Activated CD8-positive, alpha-beta memory T cell treated with anti-CD3 and anti-CD28 coated beads, Interleukin-2, amount 10 ng/mL, durations not matched to agents 7 days and 5 days (primary cell): Measurements from ENCODE around the gene KBTBD8. TPM values are rescaled to one million over a fixed set of nuclear protein-coding genes. Genes with fewer than 3 reads are reported as not detected.

Experiments
- ATAC-seq: fragments of 150-1000 bp; cut with Tn5 transposase; one replicate; pipeline ENCODE4 v1.10.0; 2021; ENCODE audit warnings: moderate library complexity
- CTCF ChIA-PET: fragments of 350-600 bp; sonication (Branson Sonifier 250); formaldehyde crosslinking; loops from one replicate; lab custom pipeline; 2021; ENCODE audit warnings: antibody characterized with exemption; lab: Charles Lee
- DNase-seq: peaks from one replicate; pipeline ENCODE4 v3.0.0-alpha.2; 2020
- H3K27ac Mint-ChIP-seq: one replicate; pipeline ENCODE4 v1.8.0; 2021; ENCODE audit warnings: mild to moderate bottlenecking, mixed read lengths
- H3K27me3 Mint-ChIP-seq: one replicate; pipeline ENCODE4 v1.8.0; 2021; ENCODE audit warnings: mixed read lengths
- H3K36me3 Mint-ChIP-seq: one replicate; pipeline ENCODE4 v1.8.0; 2021; ENCODE audit warnings: mild to moderate bottlenecking, mixed read lengths
- H3K4me1 Mint-ChIP-seq: one replicate; pipeline ENCODE4 v1.8.0; 2021; ENCODE audit warnings: mixed read lengths
- H3K4me3 Mint-ChIP-seq: one replicate; pipeline ENCODE4 v1.8.0; 2021; ENCODE audit warnings: mild to moderate bottlenecking, moderate library complexity, mixed read lengths
- H3K9me3 Mint-ChIP-seq: one replicate; pipeline ENCODE4 v1.8.0; 2022; ENCODE audit warnings: low read depth, mixed read lengths
- total RNA-seq, 2 experiments: library from RNA; stranded (reverse); gene quantifications; one replicate each; pipeline ENCODE4 v1.2.3, GENCODE V29; 2021

The KBTBD8 gene
- total RNA-seq, 2 experiments from 2014 or later = 10.4 to 19.2 TPM

DNA sequence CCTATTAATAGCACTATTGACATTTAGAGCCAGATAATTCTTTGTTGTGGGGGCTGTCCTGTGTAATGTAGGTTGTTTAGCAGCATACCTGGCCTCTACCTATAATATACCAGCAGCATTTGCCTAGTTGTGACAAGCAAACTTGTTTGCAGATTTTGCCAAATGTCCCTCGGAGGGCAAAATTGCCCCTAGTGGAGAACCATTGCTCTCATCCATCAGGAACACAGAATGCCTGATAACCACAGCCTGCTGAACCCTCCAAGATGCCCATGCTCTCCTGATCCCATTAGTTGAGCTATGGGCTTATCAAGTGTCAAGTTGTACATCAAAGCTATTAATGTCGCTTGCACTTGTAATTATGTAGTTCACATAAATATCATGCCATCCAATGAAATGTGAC, 15.0 kb upstream of the KBTBD8 start:
- CTCF ChIA-PET = interaction anchor here (1.2 to 2.5 kb wide), 2 partner anchors 12 kb away, joined by 3 to 11 read pairs; no protein-coding TSS in a partner anchor
- peaks cover 16% of the 10 kb centered on the region for H3K27me3 Mint-ChIP-seq
- ATAC-seq = no peak

DNA sequence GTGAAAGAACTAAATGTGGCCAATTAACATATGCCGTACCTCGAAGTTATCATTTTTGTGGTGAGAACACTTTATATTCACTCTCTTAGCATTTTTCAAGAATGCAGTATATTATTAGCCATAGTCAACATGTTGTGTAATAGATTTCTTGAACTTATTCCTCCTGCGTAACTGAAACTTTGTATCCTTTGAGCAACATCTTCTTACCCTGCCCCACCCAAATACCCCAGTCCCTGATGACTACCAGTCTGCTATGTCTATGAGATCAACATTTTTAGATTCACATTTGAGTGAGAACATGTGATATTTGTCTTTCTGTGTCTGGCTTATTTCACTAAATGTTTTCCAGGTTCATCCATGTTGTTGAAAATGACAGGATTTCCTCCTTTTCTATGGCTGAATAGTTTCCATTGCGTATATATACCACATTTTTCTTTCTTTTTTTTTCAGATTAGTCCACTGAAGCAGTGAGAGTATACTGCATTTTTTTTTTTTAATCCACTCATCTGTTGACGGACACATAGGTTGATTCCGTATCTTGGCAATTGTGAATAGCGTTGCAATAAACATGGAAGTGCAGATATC, 12.7 kb upstream of the KBTBD8 start:
- Mint-ChIP-seq H3K27me3 (peaks cover 16% of the 10 kb centered on the region), H3K4me3 (no peak overlapping the region), H3K4me1 (no peaks in the 10 kb centered on the region), H3K9me3 (no peaks in the 10 kb centered on the region), H3K36me3 (no peaks in the 10 kb centered on the region), H3K27ac (no peak overlapping the region)
- no peak for ATAC-seq
- CTCF ChIA-PET = interaction anchor here (0.9 to 1.2 kb wide), 2 partner anchors 10 to 13 kb away, joined by 3 read pairs; no protein-coding TSS in a partner anchor
- no peak for DNase-seq

More for the DNA sequence above, 15.0 kb upstream of the KBTBD8 start:
- DNase-seq = no peak
- no peaks in the 10 kb centered on the region for H3K36me3 Mint-ChIP-seq
- H3K27ac Mint-ChIP-seq = no peak overlapping the region
- H3K4me3 Mint-ChIP-seq = no peak overlapping the region
- no peaks in the 10 kb centered on the region for H3K4me1 Mint-ChIP-seq
- no peaks in the 10 kb centered on the region for H3K9me3 Mint-ChIP-seq

DNA sequence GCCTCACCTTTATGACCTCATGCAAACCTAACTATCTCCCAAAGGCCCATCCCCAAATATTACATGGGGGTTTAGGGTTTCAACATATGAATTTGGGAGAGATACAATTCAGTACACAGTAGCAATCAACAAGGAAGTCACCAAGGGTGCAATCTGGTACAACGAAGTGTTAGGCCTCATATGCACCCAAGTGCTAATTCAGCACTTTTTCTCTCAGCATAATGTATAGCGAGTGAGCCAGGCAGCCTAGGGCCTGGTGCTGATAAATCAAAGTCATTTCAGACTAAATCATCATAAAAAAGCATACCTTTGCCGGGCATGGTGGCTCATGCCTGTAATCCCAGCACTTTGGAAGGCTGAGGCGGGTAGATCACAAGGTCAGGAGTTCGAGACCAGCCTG, 11.7 kb upstream of the KBTBD8 start:
- Mint-ChIP-seq H3K9me3 (no peaks in the 10 kb centered on the region), H3K27ac (no peak overlapping the region), H3K4me1 (no peaks in the 10 kb centered on the region), H3K36me3 (no peaks in the 10 kb centered on the region), H3K27me3 (peaks cover 16% of the 10 kb centered on the region), H3K4me3 (no peak overlapping the region)
- DNase-seq (no peak), ATAC-seq (no peak)
- CTCF ChIA-PET = interaction anchor here (0.9 kb wide), 1 partner anchor 14 kb away, joined by 3 read pairs; no protein-coding TSS in a partner anchor

DNA sequence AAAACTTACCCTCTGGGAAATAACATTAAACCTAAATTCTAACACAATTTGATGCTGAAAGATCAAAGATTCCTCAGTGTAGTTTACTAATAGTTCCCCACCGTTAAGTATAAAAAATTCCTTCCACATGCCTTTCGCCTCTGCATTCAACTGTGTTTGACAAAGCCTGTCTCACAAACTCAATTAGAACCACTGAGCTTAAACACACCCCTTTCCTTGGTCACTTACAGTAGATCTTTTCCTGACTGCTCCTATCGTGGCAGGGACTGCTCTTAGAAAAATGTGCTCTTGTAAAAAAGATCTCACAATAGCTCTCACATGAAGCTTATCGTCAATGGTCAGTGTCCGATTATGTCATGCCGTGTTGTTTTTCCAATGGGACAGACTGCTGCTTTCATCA, 8.9 kb upstream of the KBTBD8 start:
- no peak overlapping the region for H3K4me3 Mint-ChIP-seq
- CTCF ChIA-PET = interaction anchor here (0.9 to 4.0 kb wide), 3 partner anchors 9 to 50 kb away, joined by 3 to 30 read pairs (median 5); partner anchors contain the start of gene KBTBD8
- ATAC-seq = no peak

DNA sequence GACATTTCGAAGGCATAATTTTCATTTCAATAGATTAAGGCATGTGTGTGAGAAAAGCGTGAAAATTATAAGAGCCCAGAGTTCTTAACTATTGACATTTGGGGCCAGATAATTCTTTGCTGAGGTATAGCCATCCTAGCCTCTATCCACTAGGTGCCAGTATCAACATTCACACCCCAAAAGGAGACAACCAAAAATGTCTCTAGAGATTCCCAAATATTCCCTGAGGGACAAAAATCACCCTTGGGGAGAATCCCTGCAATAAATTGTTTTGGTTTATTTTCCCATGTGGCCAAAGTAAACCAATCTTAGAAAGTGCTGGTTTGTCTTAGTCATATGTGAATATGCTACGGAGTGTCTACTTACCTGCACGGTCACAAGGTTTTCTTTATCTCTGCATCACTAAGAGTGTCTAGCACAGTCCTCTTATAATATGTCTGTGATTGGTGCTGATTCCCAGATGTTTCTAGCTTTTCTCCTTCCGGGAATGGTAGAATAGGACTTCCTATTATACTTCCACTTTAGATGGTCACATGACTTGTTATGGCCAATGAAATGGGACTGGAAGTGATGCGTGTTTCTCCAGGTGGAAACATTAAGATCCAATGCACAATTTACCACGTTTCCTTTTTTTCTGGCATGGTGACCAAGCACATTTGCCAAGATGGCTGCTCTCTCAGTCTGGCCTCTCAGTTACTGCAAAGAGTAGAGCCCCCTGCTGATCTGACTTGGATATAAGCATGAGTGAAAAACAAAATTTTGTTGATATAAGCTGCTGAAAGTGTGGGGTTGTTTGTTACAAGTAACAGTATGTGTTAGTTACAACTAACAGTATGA, 8.0 kb upstream of the KBTBD8 start:
- Mint-ChIP-seq H3K36me3 (no peaks in the 10 kb centered on the region), H3K9me3 (no peaks in the 10 kb centered on the region), H3K4me1 (no peaks in the 10 kb centered on the region), H3K27ac (no peak overlapping the region), H3K4me3 (no peak overlapping the region), H3K27me3 (peaks cover 23% of the 10 kb centered on the region)
- no peak for ATAC-seq
- CTCF ChIA-PET = interaction anchor here (0.9 to 4.0 kb wide), 4 partner anchors 8 to 52 kb away, joined by 3 to 30 read pairs (median 4); partner anchors contain the start of gene KBTBD8
- no peak for DNase-seq

More for the DNA sequence above, 8.9 kb upstream of the KBTBD8 start:
- H3K4me1 Mint-ChIP-seq = no peaks in the 10 kb centered on the region
- H3K9me3 Mint-ChIP-seq = no peaks in the 10 kb centered on the region
- no peak overlapping the region for H3K27ac Mint-ChIP-seq
- H3K36me3 Mint-ChIP-seq = no peaks in the 10 kb centered on the region
- DNase-seq = no peak
- peaks cover 16% of the 10 kb centered on the region for H3K27me3 Mint-ChIP-seq

DNA sequence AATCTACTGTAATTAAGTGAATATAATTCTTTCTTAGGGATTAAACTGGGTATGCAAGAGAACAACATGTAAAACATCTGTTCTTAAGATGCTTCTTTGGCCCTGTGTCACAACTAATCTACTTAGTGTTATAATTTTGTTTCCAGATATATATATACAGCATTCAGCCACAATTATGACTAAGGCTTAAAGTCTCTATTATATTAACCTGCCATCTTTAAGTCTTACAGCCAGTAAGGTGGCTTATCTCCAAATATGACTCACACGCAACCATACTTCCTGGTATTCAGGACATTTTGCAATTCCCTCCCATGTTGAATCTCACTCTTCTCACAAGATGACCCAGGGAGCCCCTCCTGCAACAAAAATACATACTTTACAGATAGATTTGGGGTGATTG, 6.6 kb upstream of the KBTBD8 start:
- peaks cover 34% of the 10 kb centered on the region for H3K27me3 Mint-ChIP-seq
- H3K9me3 Mint-ChIP-seq = no peaks in the 10 kb centered on the region
- CTCF ChIA-PET = interaction anchor here (1.0 to 4.0 kb wide), 3 partner anchors 15 to 178 kb away, joined by 3 to 30 read pairs (median 3); no protein-coding TSS in a partner anchor
- no peaks in the 10 kb centered on the region for H3K36me3 Mint-ChIP-seq
- no peak for DNase-seq
- H3K4me3 Mint-ChIP-seq = no peak overlapping the region
- no peak overlapping the region for H3K27ac Mint-ChIP-seq
- H3K4me1 Mint-ChIP-seq = no peaks in the 10 kb centered on the region
- no peak for ATAC-seq

DNA sequence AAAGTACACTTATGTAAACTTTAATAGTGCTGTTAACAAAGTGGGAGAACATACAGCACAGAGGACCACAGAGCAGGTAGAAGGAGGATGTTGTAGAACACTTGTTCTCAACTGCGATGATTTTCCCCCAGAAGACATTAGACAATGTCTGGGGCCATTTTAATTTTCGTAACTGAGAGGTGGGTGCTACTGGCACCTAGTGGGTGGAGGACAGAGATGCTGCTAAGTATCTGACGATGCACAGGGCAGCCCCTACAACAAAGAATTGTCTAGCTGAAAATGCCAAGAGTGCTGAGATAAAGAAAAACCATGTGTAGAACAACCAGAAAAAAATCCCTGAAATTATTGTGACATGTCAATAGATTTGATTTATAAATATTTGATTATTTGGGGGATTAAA, 5.0 kb upstream of the KBTBD8 start:
- peaks cover 38% of the 10 kb centered on the region for H3K27me3 Mint-ChIP-seq
- no peak for DNase-seq
- no peak overlapping the region for H3K4me3 Mint-ChIP-seq
- CTCF ChIA-PET = no interaction called here
- ATAC-seq = no peak
- H3K36me3 Mint-ChIP-seq = no peaks in the 10 kb centered on the region
- peaks cover 9% of the 10 kb centered on the region for H3K4me1 Mint-ChIP-seq
- no peaks in the 10 kb centered on the region for H3K9me3 Mint-ChIP-seq
- no peak overlapping the region for H3K27ac Mint-ChIP-seq

DNA sequence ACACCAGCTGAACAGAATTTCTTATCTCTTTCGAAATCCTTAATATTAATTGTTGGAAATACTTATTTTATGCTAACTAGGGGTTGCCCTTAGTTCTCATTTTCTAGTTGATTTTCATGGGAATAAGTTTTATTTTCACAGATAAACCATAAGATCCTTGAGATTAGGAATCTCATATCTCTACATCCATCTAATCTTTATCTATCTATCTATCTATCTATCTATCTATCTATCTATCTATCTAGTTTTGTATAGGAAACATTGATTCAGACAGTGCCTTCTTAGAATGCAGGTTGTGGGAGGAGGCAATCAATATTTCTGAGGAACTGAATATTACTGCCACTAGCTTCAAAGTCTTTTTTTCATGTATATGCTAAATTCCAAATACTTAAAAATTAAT, 3.5 kb upstream of the KBTBD8 start:
- DNase-seq = no peak
- no peak for ATAC-seq
- H3K9me3 Mint-ChIP-seq = no peaks in the 10 kb centered on the region
- H3K4me1 Mint-ChIP-seq = peaks cover 16% of the 10 kb centered on the region
- peaks cover 38% of the 10 kb centered on the region for H3K27me3 Mint-ChIP-seq
- CTCF ChIA-PET = interaction anchor here (0.9 to 1.6 kb wide), 3 partner anchors 10 to 23 kb away, joined by 3 to 9 read pairs (median 3); no protein-coding TSS in a partner anchor
- H3K4me3 Mint-ChIP-seq = no peak overlapping the region
- no peak overlapping the region for H3K27ac Mint-ChIP-seq
- no peaks in the 10 kb centered on the region for H3K36me3 Mint-ChIP-seq

DNA sequence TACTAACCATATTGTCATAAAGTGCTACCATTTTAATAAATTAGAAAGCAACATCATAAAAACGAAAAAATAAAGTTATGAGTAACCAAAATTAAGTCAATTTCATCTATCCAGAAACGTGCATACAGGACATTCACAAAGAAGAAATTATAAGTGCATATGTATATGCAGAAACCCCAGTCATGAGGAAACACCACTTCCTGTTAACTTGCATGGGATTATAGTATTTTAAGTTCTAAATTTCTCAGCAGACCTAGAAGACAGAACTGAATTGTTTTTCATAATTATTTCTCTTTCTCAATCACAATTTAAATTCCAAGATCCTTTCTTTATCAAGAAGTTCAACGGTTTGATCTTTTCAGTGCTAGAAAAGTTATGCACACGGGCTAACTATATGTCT, 1.4 kb upstream of the KBTBD8 start:
- DNase-seq = no peak
- ATAC-seq = no peak
- no peaks in the 10 kb centered on the region for H3K9me3 Mint-ChIP-seq
- CTCF ChIA-PET = interaction anchor here (3.9 kb wide), 1 partner anchor 24 kb away, joined by 34 read pairs; no protein-coding TSS in a partner anchor
- H3K4me3 Mint-ChIP-seq = no peak overlapping the region
- no peak overlapping the region for H3K27ac Mint-ChIP-seq
- H3K36me3 Mint-ChIP-seq = peaks cover 8% of the 10 kb centered on the region
- H3K27me3 Mint-ChIP-seq = peaks cover 38% of the 10 kb centered on the region
- H3K4me1 Mint-ChIP-seq = peaks cover 32% of the 10 kb centered on the region

DNA sequence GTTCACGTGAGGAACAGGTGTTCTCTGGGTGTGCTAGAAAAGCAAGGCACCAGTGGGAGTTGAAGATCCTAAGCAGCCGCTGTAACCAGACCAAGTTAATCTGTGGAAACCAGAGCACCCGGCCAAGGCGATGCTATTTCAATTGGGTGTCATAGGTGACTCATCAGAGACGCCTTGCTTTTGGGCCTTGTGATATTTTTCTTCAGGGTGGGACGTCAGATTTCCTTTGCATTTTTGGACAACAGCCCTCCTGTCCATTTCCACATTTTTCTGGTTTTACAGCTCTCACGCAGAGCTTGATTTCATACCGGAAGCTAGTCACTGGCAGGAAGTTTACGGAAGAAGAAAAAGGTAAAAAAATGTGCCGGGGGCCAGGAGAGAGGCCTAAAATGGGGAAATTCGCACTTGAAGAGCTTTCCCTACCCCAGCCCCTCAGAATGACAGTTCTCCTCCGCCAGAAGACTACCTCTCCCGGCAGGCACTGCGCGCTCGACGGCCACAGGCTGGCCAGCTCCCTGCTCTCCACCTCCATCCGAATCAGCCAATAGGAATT, 471 bp upstream of the KBTBD8 start:
- no peaks in the 10 kb centered on the region for H3K9me3 Mint-ChIP-seq
- CTCF ChIA-PET = interaction anchor here (0.8 to 3.9 kb wide), 6 partner anchors 8 to 86 kb away, joined by 3 to 34 read pairs (median 4); no protein-coding TSS in a partner anchor
- H3K4me1 Mint-ChIP-seq = peaks cover 32% of the 10 kb centered on the region
- peaks cover 10% of the 10 kb centered on the region for H3K36me3 Mint-ChIP-seq
- H3K4me3 Mint-ChIP-seq = peak overlapping the region; percentile 92
- H3K27ac Mint-ChIP-seq = peak overlapping the region; percentile 88
- peaks cover 37% of the 10 kb centered on the region for H3K27me3 Mint-ChIP-seq
- no peak for ATAC-seq
- no peak for DNase-seq

DNA sequence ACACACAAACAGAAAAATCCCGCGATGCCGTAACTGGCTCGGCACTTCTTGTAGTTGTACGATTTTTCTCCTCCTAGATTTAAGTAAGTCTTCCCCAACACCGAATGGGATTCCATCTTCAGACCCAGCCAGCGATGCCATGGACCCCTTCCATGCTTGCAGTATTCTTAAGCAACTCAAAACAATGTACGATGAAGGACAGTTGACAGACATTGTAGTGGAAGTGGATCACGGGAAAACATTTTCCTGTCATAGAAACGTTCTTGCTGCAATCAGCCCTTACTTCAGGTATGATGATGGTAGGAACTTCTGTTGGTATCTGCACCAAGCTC, 763 bp downstream of the KBTBD8 start:
- Mint-ChIP-seq H3K9me3 (no peaks in the 10 kb centered on the region), H3K27me3 (peaks cover 26% of the 10 kb centered on the region), H3K4me3 (peak overlapping the region; percentile 92), H3K27ac (peak overlapping the region; percentile 88), H3K36me3 (peaks cover 22% of the 10 kb centered on the region), H3K4me1 (peaks cover 40% of the 10 kb centered on the region)
- CTCF ChIA-PET = interaction anchor here (3.9 kb wide), 1 partner anchor 26 kb away, joined by 34 read pairs; no protein-coding TSS in a partner anchor
- no peak for ATAC-seq
- no peak for DNase-seq

DNA sequence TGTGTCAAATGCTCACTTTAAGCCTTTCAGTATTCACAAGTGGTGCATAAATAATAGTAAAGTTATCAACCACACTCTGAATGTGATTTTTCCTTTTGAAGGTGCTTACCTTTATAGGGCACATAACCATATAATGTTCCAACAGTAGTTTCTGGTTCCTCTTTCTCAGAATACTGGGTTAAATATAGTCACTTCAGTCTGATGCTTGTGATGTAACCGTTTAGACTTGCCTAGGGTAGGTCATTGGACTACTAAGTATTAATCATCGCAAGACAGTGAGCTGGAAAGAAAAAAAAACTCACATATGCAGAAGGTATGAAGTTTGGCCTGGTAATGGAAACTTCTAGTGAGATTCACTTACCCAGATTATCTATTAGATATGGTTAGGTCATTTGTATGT, 1.9 kb downstream of the KBTBD8 start:
- Mint-ChIP-seq H3K27ac (peak overlapping the region; percentile 57), H3K4me3 (peak overlapping the region; percentile 33), H3K36me3 (peaks cover 31% of the 10 kb centered on the region), H3K27me3 (peaks cover 15% of the 10 kb centered on the region), H3K4me1 (peaks cover 47% of the 10 kb centered on the region), H3K9me3 (no peaks in the 10 kb centered on the region)
- ATAC-seq (no peak), DNase-seq (no peak)
- CTCF ChIA-PET = interaction anchor here (3.9 kb wide), 1 partner anchor 27 kb away, joined by 34 read pairs; no protein-coding TSS in a partner anchor
